ENCODE results near the gene ZNF580.

ZNF580 gene

DNA sequence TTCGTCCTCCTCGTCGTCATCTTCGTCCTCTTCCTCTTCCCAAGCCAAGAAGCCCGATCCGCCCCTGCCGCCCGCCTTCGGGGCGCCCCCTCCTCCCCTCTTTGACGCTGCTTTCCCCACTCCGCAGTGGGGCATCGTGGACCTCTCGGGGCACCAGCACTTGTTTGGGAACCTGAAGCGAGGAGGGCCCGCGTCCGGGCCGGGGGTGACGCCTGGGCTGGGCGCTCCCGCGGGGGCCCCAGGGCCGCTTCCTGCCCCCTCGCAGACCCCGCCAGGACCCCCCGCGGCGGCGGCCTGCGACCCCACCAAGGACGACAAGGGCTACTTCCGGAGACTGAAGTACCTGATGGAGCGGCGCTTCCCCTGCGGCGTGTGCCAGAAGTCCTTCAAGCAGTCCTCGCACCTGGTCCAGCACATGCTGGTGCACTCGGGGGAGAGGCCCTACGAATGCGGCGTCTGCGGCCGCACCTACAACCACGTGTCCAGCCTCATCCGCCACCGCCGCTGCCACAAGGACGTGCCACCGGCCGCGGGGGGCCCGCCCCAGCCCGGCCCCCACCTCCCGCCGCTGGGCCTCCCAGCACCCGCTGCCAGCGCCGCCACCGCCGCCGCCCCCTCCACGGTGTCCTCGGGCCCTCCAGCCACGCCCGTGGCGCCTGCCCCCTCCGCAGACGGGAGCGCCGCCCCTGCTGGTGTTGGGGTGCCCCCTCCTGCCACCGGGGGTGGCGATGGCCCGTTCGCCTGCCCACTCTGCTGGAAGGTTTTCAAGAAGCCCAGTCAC lies 26.7 kb upstream of the ZNF580 start:
- TF ChIP-seq, protein P1, sequence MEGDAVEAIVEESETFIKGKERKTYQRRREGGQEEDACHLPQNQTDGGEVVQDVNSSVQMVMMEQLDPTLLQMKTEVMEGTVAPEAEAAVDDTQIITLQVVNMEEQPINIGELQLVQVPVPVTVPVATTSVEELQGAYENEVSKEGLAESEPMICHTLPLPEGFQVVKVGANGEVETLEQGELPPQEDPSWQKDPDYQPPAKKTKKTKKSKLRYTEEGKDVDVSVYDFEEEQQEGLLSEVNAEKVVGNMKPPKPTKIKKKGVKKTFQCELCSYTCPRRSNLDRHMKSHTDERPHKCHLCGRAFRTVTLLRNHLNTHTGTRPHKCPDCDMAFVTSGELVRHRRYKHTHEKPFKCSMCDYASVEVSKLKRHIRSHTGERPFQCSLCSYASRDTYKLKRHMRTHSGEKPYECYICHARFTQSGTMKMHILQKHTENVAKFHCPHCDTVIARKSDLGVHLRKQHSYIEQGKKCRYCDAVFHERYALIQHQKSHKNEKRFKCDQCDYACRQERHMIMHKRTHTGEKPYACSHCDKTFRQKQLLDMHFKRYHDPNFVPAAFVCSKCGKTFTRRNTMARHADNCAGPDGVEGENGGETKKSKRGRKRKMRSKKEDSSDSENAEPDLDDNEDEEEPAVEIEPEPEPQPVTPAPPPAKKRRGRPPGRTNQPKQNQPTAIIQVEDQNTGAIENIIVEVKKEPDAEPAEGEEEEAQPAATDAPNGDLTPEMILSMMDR (conservative IDR thresholded peaks at IDR 0.05; ENCODE audit: low read length) = no peak
- DNase-seq (ENCODE audit: low read depth) = no peak
- no peak overlapping the region for H3K4me3 ChIP-seq (ENCODE audit: low read length)

DNA sequence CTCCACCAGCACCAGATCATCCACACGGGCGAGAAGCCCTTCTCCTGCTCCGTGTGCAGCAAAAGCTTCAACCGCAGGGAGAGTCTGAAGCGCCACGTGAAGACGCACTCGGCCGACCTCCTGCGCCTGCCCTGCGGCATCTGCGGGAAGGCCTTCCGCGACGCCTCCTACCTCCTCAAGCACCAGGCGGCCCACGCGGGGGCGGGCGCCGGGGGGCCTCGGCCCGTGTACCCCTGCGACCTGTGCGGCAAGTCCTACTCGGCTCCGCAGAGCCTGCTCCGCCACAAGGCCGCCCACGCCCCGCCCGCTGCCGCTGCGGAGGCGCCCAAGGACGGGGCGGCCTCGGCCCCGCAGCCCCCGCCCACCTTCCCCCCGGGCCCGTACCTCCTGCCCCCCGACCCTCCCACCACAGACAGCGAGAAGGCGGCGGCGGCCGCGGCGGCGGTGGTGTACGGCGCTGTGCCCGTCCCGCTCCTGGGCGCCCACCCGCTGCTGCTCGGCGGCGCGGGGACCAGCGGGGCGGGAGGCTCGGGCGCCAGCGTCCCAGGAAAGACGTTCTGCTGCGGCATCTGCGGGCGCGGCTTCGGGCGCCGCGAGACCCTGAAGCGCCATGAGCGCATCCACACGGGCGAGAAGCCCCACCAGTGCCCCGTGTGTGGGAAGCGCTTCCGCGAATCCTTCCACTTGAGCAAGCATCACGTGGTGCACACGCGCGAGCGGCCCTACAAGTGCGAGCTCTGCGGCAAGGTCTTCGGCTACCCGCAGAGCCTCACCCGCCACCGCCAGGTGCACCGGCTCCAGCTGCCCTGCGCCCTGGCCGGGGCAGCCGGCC lies 25.9 kb upstream of the ZNF580 start:
- no peak for DNase-seq (ENCODE audit: low read depth)
- TF ChIP-seq, protein P1 (conservative IDR thresholded peaks at IDR 0.05; ENCODE audit: low read length) = no peak
- H3K4me3 ChIP-seq (ENCODE audit: low read length) = no peak overlapping the region

DNA sequence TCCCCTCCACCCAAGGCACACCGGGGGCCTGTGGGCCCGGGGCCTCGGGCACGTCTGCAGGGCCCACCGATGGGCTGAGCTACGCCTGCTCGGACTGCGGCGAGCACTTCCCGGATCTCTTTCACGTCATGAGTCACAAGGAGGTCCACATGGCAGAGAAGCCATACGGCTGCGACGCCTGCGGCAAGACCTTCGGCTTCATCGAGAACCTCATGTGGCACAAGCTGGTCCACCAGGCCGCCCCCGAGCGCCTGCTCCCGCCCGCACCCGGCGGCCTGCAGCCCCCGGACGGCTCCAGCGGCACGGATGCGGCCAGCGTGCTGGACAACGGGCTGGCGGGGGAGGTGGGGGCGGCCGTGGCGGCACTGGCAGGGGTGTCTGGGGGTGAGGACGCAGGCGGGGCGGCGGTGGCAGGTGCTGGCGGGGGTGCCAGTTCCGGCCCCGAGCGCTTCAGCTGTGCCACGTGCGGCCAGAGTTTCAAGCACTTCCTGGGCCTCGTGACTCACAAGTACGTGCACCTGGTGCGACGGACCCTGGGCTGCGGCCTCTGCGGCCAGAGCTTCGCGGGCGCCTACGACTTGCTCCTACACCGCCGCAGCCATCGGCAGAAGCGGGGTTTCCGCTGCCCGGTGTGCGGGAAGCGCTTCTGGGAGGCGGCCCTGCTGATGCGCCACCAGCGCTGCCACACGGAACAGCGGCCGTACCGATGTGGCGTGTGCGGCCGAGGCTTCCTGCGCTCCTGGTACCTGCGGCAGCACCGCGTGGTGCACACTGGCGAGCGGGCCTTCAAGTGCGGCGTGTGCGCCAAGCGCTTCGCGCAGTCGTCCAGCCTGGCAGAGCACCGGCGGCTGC lies 25.0 kb upstream of the ZNF580 start:
- no peak for DNase-seq (ENCODE audit: low read depth)
- H3K4me3 ChIP-seq (ENCODE audit: low read length) = no peak overlapping the region
- TF ChIP-seq, protein P1 (conservative IDR thresholded peaks at IDR 0.05; ENCODE audit: low read length) = no peak

DNA sequence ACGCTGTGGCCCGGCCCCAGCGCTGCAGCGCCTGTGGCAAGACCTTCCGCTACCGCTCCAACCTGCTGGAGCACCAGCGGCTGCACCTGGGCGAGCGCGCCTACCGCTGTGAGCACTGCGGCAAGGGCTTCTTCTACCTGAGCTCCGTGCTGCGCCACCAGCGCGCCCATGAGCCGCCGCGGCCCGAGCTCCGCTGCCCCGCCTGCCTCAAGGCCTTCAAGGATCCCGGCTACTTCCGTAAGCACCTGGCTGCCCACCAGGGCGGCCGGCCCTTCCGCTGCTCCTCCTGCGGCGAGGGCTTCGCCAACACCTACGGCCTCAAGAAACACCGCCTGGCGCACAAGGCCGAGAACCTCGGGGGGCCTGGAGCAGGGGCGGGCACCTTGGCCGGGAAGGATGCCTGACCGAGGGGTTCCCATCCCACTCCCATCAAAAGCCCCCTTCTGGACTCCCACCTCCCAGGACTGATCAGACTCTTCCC lies 24.4 kb upstream of the ZNF580 start:
- TF ChIP-seq, protein P1 (conservative IDR thresholded peaks at IDR 0.05; ENCODE audit: low read length) = no peak
- no peak for DNase-seq (ENCODE audit: low read depth)
- H3K4me3 ChIP-seq (ENCODE audit: low read length) = no peak overlapping the region

DNA sequence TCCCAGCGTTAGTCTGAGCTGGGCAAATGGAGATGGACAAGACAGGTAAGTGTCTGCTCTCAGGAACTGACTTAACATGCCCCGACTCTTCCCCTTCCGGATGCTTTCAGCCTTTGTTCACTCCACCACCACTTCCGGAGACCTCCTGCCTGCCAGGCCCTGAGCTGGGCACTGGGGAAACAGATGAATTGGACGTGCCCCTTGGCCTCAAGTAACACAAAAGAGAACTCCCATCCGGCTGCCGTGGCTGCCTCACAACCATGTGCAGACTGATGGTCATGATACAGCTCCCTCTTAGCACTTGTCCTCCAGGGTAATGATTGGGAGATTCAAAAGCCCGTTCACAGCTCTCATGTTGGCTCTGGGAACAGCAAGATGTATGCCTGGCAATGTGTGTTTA lies 23.4 kb upstream of the ZNF580 start:
- TF ChIP-seq, protein P1 (conservative IDR thresholded peaks at IDR 0.05; ENCODE audit: low read length) = no peak

DNA sequence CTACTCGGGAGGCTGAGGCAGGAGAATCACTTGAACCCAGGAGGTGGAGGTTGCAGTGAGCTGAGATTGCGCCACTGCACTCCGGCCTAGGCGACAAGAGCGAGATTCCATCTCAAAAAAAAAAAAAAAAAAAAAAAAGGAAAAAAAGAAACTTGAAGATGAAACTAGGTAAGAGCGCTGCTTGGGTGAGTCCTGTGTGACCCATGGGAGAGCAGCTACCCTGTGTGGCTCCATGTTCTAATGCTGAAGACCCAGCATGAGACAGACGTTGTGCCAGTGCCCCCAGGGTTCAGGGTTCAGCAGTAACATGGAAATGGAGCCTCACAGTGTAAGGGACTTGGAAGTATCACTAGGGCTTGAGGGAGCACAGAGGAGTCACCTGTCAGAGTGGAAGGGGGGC lies 22.4 kb upstream of the ZNF580 start:
- TF ChIP-seq, protein P1 (conservative IDR thresholded peaks at IDR 0.05; ENCODE audit: low read length) = no peak
- no peak overlapping the region for H3K4me3 ChIP-seq (ENCODE audit: low read length)
- no peak for DNase-seq (ENCODE audit: low read depth)

More for the DNA sequence above, 23.4 kb upstream of the ZNF580 start:
- no peak for DNase-seq (ENCODE audit: low read depth)
- H3K4me3 ChIP-seq (ENCODE audit: low read length) = no peak overlapping the region

Measured in AG10803 (cell line).